ENCODE data around the gene SRR.

Gene SRR

GRCh38 chr17:2373179-2373578 lies 69.4 kb downstream of the SRR start:
- DNase-seq = no peak
